ENCODE data around the gene RGS11. TPM values are rescaled to one million over a fixed set of nuclear protein-coding genes. Genes with fewer than 3 reads are reported as not detected.

Gene RGS11
- 1 to 10 TPM in 3 of 4 donors, under 1 TPM in 1; 0.88 to 4.8 (median 2.6) TPM for total RNA-seq

GRCh38 chr16:275786-276232 is at the start of gene RGS11:
RGS11 (minus strand) TSS chr16:275944; CDS start chr16:275911, 33 bp downstream.
- no peak for DNase-seq
- H3K9me3 ChIP-seq = no peaks in the 10 kb centered on the region
- H3K27me3 ChIP-seq = peaks cover under 1 to 72% (median 4%) of the 10 kb centered on the region in 4 donors
- H3K27ac ChIP-seq = peak within 1 kb of the TSS in 2 of 4 donors; percentile 28 to 46
- H3K36me3 ChIP-seq = no peaks in the 10 kb centered on the region
- H3K4me1 ChIP-seq = peaks cover 14 to 55% (median 31%) of the 10 kb centered on the region in 3 donors
- H3K4me3 ChIP-seq = peak within 1 kb of the TSS; percentile 28 to 65 (median 46)
- WGBS, 2 donors = 0% methylated on average over 11 of the region's 56 CpGs; no CpG with 5 or more reads in 1 of the 2 donors
- intact Hi-C loops (cut with DNase I) = no loop called here
- TF ChIP-seq CTCF (IDR thresholded peaks at IDR 0.05) (no peak), POLR2A (IDR thresholded peaks at IDR 0.05) (no peak)

GRCh38 chr16:324451-325334 is 48.9 kb upstream of the RGS11 start:
- H3K27ac ChIP-seq = peak overlapping the region in 2 of 4 donors; percentile 19 to 63
- no peak for DNase-seq
- WGBS, 2 donors = 43 to 58% methylated on average over 11 to 12 of the region's 55 CpGs

GRCh38 chr16:324201-324450 is 48.4 kb upstream of the RGS11 start:
- intact Hi-C loops (cut with DNase I) = no loop called here
- Histone ChIP-seq H3K4me1 (peaks cover 17 to 52% (median 24%) of the 10 kb centered on the region in 3 donors), H3K9me3 (no peaks in the 10 kb centered on the region), H3K36me3 (peaks cover 0 to 20% (median 0%) of the 10 kb centered on the region in 3 donors), H3K27ac (no peak overlapping the region), H3K27me3 (no peaks in the 10 kb centered on the region), H3K4me3 (no peak overlapping the region)
- TF ChIP-seq POLR2A (IDR thresholded peaks at IDR 0.05) = no peak
- no peak for TF ChIP-seq CTCF (IDR thresholded peaks at IDR 0.05)
- 77 to 90% methylated on average over 6 to 8 of the region's 17 CpGs for WGBS, 2 donors
- no peak for DNase-seq

More at GRCh38 chr16:324451-325334, 48.9 kb upstream of the RGS11 start:
- Histone ChIP-seq H3K4me3 (peak overlapping the region in 3 of 4 donors; percentile 6 to 49 (median 10)), H3K36me3 (peaks cover 0 to 16% (median 0%) of the 10 kb centered on the region in 3 donors), H3K27me3 (no peaks in the 10 kb centered on the region), H3K9me3 (no peaks in the 10 kb centered on the region), H3K4me1 (peaks cover 17 to 52% (median 24%) of the 10 kb centered on the region in 3 donors)
- TF ChIP-seq POLR2A (IDR thresholded peaks at IDR 0.05) (no peak), CTCF (IDR thresholded peaks at IDR 0.05) (no peak)
- intact Hi-C loops (cut with DNase I) = no loop called here

- Histone ChIP-seq H3K4me3 (no peak overlapping the region), H3K27ac (no peak overlapping the region), H3K27me3 (no peaks in the 10 kb centered on the region), H3K4me1 (peaks cover 12 to 39% (median 18%) of the 10 kb centered on the region in 3 donors), H3K9me3 (no peaks in the 10 kb centered on the region), H3K36me3 (peaks cover 0 to 35% (median 4%) of the 10 kb centered on the region in 3 donors)
- TF ChIP-seq CTCF (IDR thresholded peaks at IDR 0.05) = no peak
- TF ChIP-seq POLR2A (IDR thresholded peaks at IDR 0.05) = no peak
- 86 to 88% methylated on average over 5 to 7 of the region's 13 CpGs for whole genome bisulfite sequencing, 2 donors
- DNase-seq = no peak
- intact Hi-C loops (cut with DNase I) = no loop called here
Measured at GRCh38 chr16:322476-323143, 46.9 kb upstream of the RGS11 start.

- no peak for DNase-seq
- H3K36me3 ChIP-seq = peaks cover 0 to 43% (median 4%) of the 10 kb centered on the region in 3 donors
- intact Hi-C loops (cut with DNase I) = no loop called here
- peaks cover 9 to 28% (median 14%) of the 10 kb centered on the region in 3 donors for H3K4me1 ChIP-seq
- H3K27ac ChIP-seq = no peak overlapping the region
- H3K4me3 ChIP-seq = no peak overlapping the region
- WGBS, 2 donors = 67 to 76% methylated on average over 7 to 9 of the region's 9 CpGs
- TF ChIP-seq CTCF (IDR thresholded peaks at IDR 0.05) (no peak), POLR2A (IDR thresholded peaks at IDR 0.05) (no peak)
- H3K9me3 ChIP-seq = no peaks in the 10 kb centered on the region
- no peaks in the 10 kb centered on the region for H3K27me3 ChIP-seq
Measured at GRCh38 chr16:321532-321931, 45.8 kb upstream of the RGS11 start.

Measured in esophagus squamous epithelium (tissue), 5 donors.